Stimulated activated CD4-positive, alpha-beta T cell treated with anti-CD3 and anti-CD28 coated beads, Interleukin-1b, Interleukin-23, amount 100 ng/mL, for 48 hours (primary cell): ENCODE results near the gene GNG7.
"Not testable (repeated sequence)": the region's sequence is repeated elsewhere in the genome, so short reads cannot be mapped to it uniquely, and the experiment has no call there.

Experiments used
- DNase-seq: peaks from one replicate; pipeline ENCODE4 v3.0.0-alpha.2; 2020

GNG7 gene

GRCh38 chr19:2668175-2668763 lies 34.2 kb downstream of the GNG7 start:
- no peak for DNase-seq

- not testable (repeated sequence) for DNase-seq
Observed at GRCh38 chr19:2667349-2667748, 35.1 kb downstream of the GNG7 start.

- no peak for DNase-seq
Observed at GRCh38 chr19:2666344-2666994, 36.0 kb downstream of the GNG7 start.

- DNase-seq: no peak
Observed at GRCh38 chr19:2665103-2665502, 37.4 kb downstream of the GNG7 start.

GRCh38 chr19:2663920-2664571 lies 38.4 kb downstream of the GNG7 start:
- no peak for DNase-seq

- DNase-seq: peak; percentile 32
Observed at GRCh38 chr19:2661615-2662014, 40.9 kb downstream of the GNG7 start.

- no peak for DNase-seq
Observed at GRCh38 chr19:2659856-2660432, 42.5 kb downstream of the GNG7 start.

GRCh38 chr19:2656533-2656932 lies 46.0 kb downstream of the GNG7 start:
- no peak for DNase-seq

GRCh38 chr19:2653710-2654707 lies 48.5 kb downstream of the GNG7 start:
- no peak for DNase-seq

- DNase-seq: no peak
Observed at GRCh38 chr19:2653218-2653617, 49.3 kb downstream of the GNG7 start.

GRCh38 chr19:2652504-2653099 lies 49.9 kb downstream of the GNG7 start:
- no peak for DNase-seq

- DNase-seq: not testable (repeated sequence)
Observed at GRCh38 chr19:2651002-2651733, 51.3 kb downstream of the GNG7 start.

GRCh38 chr19:2650515-2650914 lies 52.0 kb downstream of the GNG7 start:
- no peak for DNase-seq

- peak; percentile 70 for DNase-seq
Observed at GRCh38 chr19:2648528-2648937, 54.0 kb downstream of the GNG7 start.

- DNase-seq: no peak
Observed at GRCh38 chr19:2648099-2648498, 54.4 kb downstream of the GNG7 start.

GRCh38 chr19:2646866-2647535 lies 55.5 kb downstream of the GNG7 start:
- DNase-seq: no peak

- DNase-seq: no peak
Observed at GRCh38 chr19:2645826-2646225, 56.7 kb downstream of the GNG7 start.

- not testable (repeated sequence) for DNase-seq
Observed at GRCh38 chr19:2643123-2643737, 59.3 kb downstream of the GNG7 start.

GRCh38 chr19:2641332-2641698 lies 61.2 kb downstream of the GNG7 start:
- no peak for DNase-seq

- no peak for DNase-seq
Observed at GRCh38 chr19:2640563-2641331, 61.7 kb downstream of the GNG7 start.
